Measurements from ENCODE around the gene UNKL.
A peak's percentile ranks its signal among the peaks of the same experiment; 100 is the strongest.

GRCh38 chr16:1342526-1343427 lies 71.7 kb downstream of the UNKL start:
- TF ChIP-seq, protein P1, sequence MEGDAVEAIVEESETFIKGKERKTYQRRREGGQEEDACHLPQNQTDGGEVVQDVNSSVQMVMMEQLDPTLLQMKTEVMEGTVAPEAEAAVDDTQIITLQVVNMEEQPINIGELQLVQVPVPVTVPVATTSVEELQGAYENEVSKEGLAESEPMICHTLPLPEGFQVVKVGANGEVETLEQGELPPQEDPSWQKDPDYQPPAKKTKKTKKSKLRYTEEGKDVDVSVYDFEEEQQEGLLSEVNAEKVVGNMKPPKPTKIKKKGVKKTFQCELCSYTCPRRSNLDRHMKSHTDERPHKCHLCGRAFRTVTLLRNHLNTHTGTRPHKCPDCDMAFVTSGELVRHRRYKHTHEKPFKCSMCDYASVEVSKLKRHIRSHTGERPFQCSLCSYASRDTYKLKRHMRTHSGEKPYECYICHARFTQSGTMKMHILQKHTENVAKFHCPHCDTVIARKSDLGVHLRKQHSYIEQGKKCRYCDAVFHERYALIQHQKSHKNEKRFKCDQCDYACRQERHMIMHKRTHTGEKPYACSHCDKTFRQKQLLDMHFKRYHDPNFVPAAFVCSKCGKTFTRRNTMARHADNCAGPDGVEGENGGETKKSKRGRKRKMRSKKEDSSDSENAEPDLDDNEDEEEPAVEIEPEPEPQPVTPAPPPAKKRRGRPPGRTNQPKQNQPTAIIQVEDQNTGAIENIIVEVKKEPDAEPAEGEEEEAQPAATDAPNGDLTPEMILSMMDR (IDR thresholded peaks at IDR 0.05), result no peak
- no peak for TF ChIP-seq EP300 (IDR thresholded peaks at IDR 0.05)
- TF ChIP-seq POLR2A (IDR thresholded peaks at IDR 0.05), result no peak
- peak in 1 of 3 donors; percentile 44 for TF ChIP-seq POLR2AphosphoS5 (IDR thresholded peaks at IDR 0.05)
